ENCODE data around the gene SMYD3. TPM values are rescaled to one million over a fixed set of nuclear protein-coding genes. Genes with fewer than 3 reads are reported as not detected.

The SMYD3 gene
- total and polyA plus RNA-seq, 2 of the 4 experiments (the other 2 are of a cell fraction) = 26.5 to 37.6 TPM

DNA sequence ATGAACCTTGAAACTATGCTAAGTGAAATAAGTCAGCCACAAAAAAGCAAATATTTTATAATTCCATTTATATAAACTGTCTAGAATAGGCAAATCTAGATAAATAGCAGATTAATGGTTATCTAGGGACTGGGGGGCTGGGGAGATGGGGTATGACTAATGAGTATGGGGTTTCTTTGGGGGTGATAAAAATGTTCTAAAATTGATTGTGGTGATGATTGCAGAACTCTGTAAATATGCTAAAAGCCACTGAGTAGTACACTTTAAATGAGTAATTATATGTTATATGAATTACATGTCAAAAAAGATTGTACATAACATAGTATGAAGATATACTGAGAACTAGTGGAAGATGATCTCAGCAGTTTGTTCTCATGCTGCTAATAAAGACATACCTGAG lies 677.3 kb downstream of the SMYD3 start:
- Histone ChIP-seq H3K9me1 (ENCODE audit: insufficient read depth, low read length) (0 out of 2 replicates have a peak, but pooled peaks cover 4% of the 10 kb centered on the region), H3K4me1 (ENCODE audit: control insufficient read depth, insufficient read depth, low read length) (no peaks in the 10 kb centered on the region), H2AK5ac (ENCODE audit: low read depth, low read length) (no peak overlapping the region), H3K9me3 (ENCODE audit: control insufficient read depth, insufficient read depth, low read length) (no peaks in the 10 kb centered on the region), H2BK5ac (ENCODE audit: low read depth, low read length, poor library complexity, severe bottlenecking) (no peak overlapping the region), H3K4ac (ENCODE audit: low read depth, low read length) (no peak overlapping the region), H3K4me2 (ENCODE audit: low read depth, low read length) (no peak overlapping the region), H3K23ac (ENCODE audit: low read depth, low read length) (no peak overlapping the region), H2BK120ac (ENCODE audit: low read depth, low read length) (no peak overlapping the region), H4K8ac (ENCODE audit: low read depth in 2 of 2, low read length in 2 of 2) (no peak overlapping the region), H3K27ac (ENCODE audit: insufficient read depth, low read length) (no peak overlapping the region), H4K5ac (ENCODE audit: low read depth, low read length) (no peak overlapping the region), H3K56ac (ENCODE audit: extremely low read depth, insufficient read depth, low read length) (no peak overlapping the region), H2AK9ac (replicated peaks; ENCODE audit: low read depth, low read length, poor library complexity) (no peak overlapping the region), H3K79me1 (ENCODE audit: low read depth in 1 of 2, low read length in 2 of 2) (no peaks in the 10 kb centered on the region), H2AFZ (replicated peaks; ENCODE audit: low read length, poor library complexity) (no peak overlapping the region), H3K36me3 (ENCODE audit: control insufficient read depth, insufficient read depth, low read length) (no peaks in the 10 kb centered on the region), H4K91ac (ENCODE audit: insufficient read depth, low read depth, low read length) (no peak overlapping the region), H2BK15ac (ENCODE audit: low read depth, low read length) (no peak overlapping the region), H2BK20ac (ENCODE audit: low read depth, low read length) (no peak overlapping the region), H3K18ac (ENCODE audit: low read depth, low read length) (no peak overlapping the region), H3K14ac (replicated peaks; ENCODE audit: low read depth, low read length) (no peak overlapping the region), H3K9ac (ENCODE audit: low read depth, low read length) (no peak overlapping the region), H3K27me3 (ENCODE audit: control insufficient read depth, insufficient read depth, low read length) (no peaks in the 10 kb centered on the region), H3K4me3 (ENCODE audit: insufficient read depth, low read depth, low read length) (no peak overlapping the region), H4K20me1 (ENCODE audit: insufficient read depth, low read length) (no peaks in the 10 kb centered on the region)
- in situ Hi-C loops (cut with MboI; ENCODE audit: low sequenced_read_pairs) (no loop called here), dilution Hi-C loops (cut with HindIII; ENCODE audit: low sequenced_read_pairs, unreplicated experiment) (no loop called here), intact Hi-C loops (cut with micrococcal nuclease) (no loop called here)
- TF ChIP-seq RCOR1 (IDR thresholded peaks at IDR 0.05; ENCODE audit: insufficient replicate concordance, low read length) = no peak
- no peak for TF ChIP-seq POLR2A (IDR thresholded peaks at IDR 0.05; ENCODE audit: low read depth, low read length)
- no peak for TF ChIP-seq MXI1 (IDR thresholded peaks at IDR 0.05; ENCODE audit: borderline replicate concordance, low read depth, low read length)
- no peak for TF ChIP-seq NFE2L2 (IDR thresholded peaks at IDR 0.05; ENCODE audit: low read depth, low read length)
- TF ChIP-seq SMC3 (IDR thresholded peaks at IDR 0.05; ENCODE audit: low read depth, low read length) = no peak
- no peak for TF ChIP-seq BHLHE40 (IDR thresholded peaks at IDR 0.05; ENCODE audit: low read depth, low read length)
- no peak for TF ChIP-seq ELK1 (IDR thresholded peaks at IDR 0.05; ENCODE audit: borderline replicate concordance, low read depth, low read length)
- TF ChIP-seq MAFK (IDR thresholded peaks at IDR 0.05; ENCODE audit: low read depth, low read length) = no peak
- TF ChIP-seq USF2 (IDR thresholded peaks at IDR 0.05; ENCODE audit: low read depth, low read length) = no peak
- TF ChIP-seq FOS (IDR thresholded peaks at IDR 0.05; ENCODE audit: low read depth, low read length) = no peak
- no peak for TF ChIP-seq RAD21 (IDR thresholded peaks at IDR 0.05; ENCODE audit: low read length)
- BruUV-seq (replicated peaks) = no TSS peak
- POLR2A ChIA-PET (ENCODE audit: unreplicated experiment) = no interaction called here
- ATAC-seq (ENCODE audit: low read depth) = no peak
- DNase-seq = no peak
- CTCF ChIA-PET = no interaction called here
